ENCODE data around the gene KLHL40.

GRCh38 chr3:42718338-42718737 lies 33.0 kb downstream of the KLHL40 start:
- TF ChIP-seq CTCF (IDR thresholded peaks at IDR 0.05; ENCODE audit: poor library complexity): no peak
- TF ChIP-seq EZH2 (IDR thresholded peaks at IDR 0.05; ENCODE audit: borderline replicate concordance): no peak
- TF ChIP-seq EZH2phosphoT487 (IDR thresholded peaks at IDR 0.05; ENCODE audit: low read depth, severe bottlenecking, unreplicated experiment): no peak
